ENCODE measurements around the gene TNS1. TPM values are rescaled to one million over a fixed set of nuclear protein-coding genes. Genes with fewer than 3 reads are reported as not detected.

The TNS1 gene
- total RNA-seq, 1 experiment from 2014 or later, result 3.4 TPM

- H3K36me3 Mint-ChIP-seq (ENCODE audit: insufficient read depth in 1 of 3, low read depth in 3 of 3), result no peaks in the 10 kb centered on the region; a peak in 1 of 7 replicates
- H4K91ac ChIP-seq (ENCODE audit: insufficient read length, low read depth, low read length), result no peak overlapping the region
- no peaks in the 10 kb centered on the region for H3K9me3 ChIP-seq (ENCODE audit: control insufficient read depth, low read depth, low read length)
These were observed 44.9 kb upstream of the TNS1 start for GRCh38 chr2:218047536-218048225.

More at GRCh38 chr2:218047536-218048225, 44.9 kb upstream of the TNS1 start:
- H3K9me3 Mint-ChIP-seq, result peaks cover 6 to 10% of the 10 kb centered on the region in 2 experiments; a peak in 4 of 5 replicates
- H3K4ac ChIP-seq (ENCODE audit: low read depth, low read length), result no peak overlapping the region
- H3T11ph ChIP-seq (ENCODE audit: low read length), result no peak overlapping the region
- H3K23ac ChIP-seq (ENCODE audit: insufficient read length, low read depth, low read length), result no peak overlapping the region
- no peak overlapping the region for H4K8ac ChIP-seq (replicated peaks; ENCODE audit: insufficient read length, low read depth, low read length)
- no peak overlapping the region for H3K27ac Mint-ChIP-seq
- no peak overlapping the region for H3K18ac ChIP-seq (ENCODE audit: insufficient read length, low read depth, low read length)
- no peak overlapping the region for H2BK20ac ChIP-seq (ENCODE audit: low read depth, low read length, poor library complexity, severe bottlenecking)
- no peak overlapping the region for H2BK5ac ChIP-seq (ENCODE audit: insufficient read length, low read length)
- no peak overlapping the region for H2BK120ac ChIP-seq (ENCODE audit: low read depth, low read length, poor library complexity, severe bottlenecking)
- H4K20me1 ChIP-seq (ENCODE audit: control insufficient read depth, insufficient read depth, insufficient read length), result no peaks in the 10 kb centered on the region
- no peak overlapping the region for H2BK15ac ChIP-seq (ENCODE audit: low read depth, low read length)
- TF ChIP-seq CTCF (conservative IDR thresholded peaks at IDR 0.05), result no peak
- peaks cover 22% of the 10 kb centered on the region for H3K27me3 Mint-ChIP-seq (ENCODE audit: low read depth)
- H3K4me2 ChIP-seq (ENCODE audit: insufficient read depth, insufficient read length, low read length), result no peak overlapping the region
- H3K27ac ChIP-seq (ENCODE audit: insufficient read length, low read depth, low read length), result no peak overlapping the region
- H3K56ac ChIP-seq (ENCODE audit: insufficient read length, low read depth, low read length), result no peak overlapping the region
- DNase-seq, result no peak
- no peak overlapping the region for H3K9ac ChIP-seq (ENCODE audit: extremely low read depth, insufficient read length, low read length)
- H2AK5ac ChIP-seq (ENCODE audit: insufficient read length, low read length), result no peak overlapping the region
- H3K4me1 ChIP-seq (ENCODE audit: insufficient read depth, low read length), result no peaks in the 10 kb centered on the region
- no peak overlapping the region for H2AFZ ChIP-seq (ENCODE audit: low read length)
- no peak overlapping the region for H4K5ac ChIP-seq (ENCODE audit: insufficient read length, low read depth, low read length)
- WGBS (ENCODE audit: extremely low coverage, insufficient read length, low lambda C conversion rate), result no CpG with 5 or more reads among the region's 8 CpGs
- no peak overlapping the region for H3K14ac ChIP-seq (ENCODE audit: insufficient read depth, low read length)
- H3K79me1 ChIP-seq (ENCODE audit: insufficient read depth, low read depth, low read length, poor library complexity, severe bottlenecking), result no peaks in the 10 kb centered on the region
- H3K79me2 ChIP-seq (ENCODE audit: insufficient read depth, low read length), result no peaks in the 10 kb centered on the region
- no peaks in the 10 kb centered on the region for H3K23me2 ChIP-seq (ENCODE audit: insufficient read length, low read depth, low read length, poor library complexity, severe bottlenecking)
- no peak overlapping the region for H3K4me3 Mint-ChIP-seq
- H3K27me3 ChIP-seq (ENCODE audit: insufficient read depth, low read length), result no peaks in the 10 kb centered on the region
- no peak overlapping the region for H2BK12ac ChIP-seq (ENCODE audit: insufficient read length, low read depth, low read length)
- no peaks in the 10 kb centered on the region for H3K4me1 Mint-ChIP-seq
